GM23338 (cell line): ENCODE results near the gene WDR49. TPM values are rescaled to one million over a fixed set of nuclear protein-coding genes. Genes with fewer than 3 reads are reported as not detected.

Source experiments
- ATAC-seq: fragments of 200-7000 bp; cut with Tn5 transposase; 3 replicates; pipeline ENCODE4 v1.9.1; 2020
- DNase-seq: peaks from one replicate; pipeline ENCODE4 v3.0.0-alpha.2; 2015; ENCODE audit warnings: low spot score
- H2AFZ ChIP-seq: fragments of 200-600 bp; sonication (generic); 2 replicates; pipeline ENCODE4 v1.8.0; 2016; ENCODE audit warnings: antibody characterized with exemption, mild to moderate bottlenecking, moderate library complexity
- H3F3A ChIP-seq: fragments of 200-600 bp; sonication (generic); replicated peaks from 2 replicates; pipeline ENCODE4 v1.8.0; 2017; ENCODE audit warnings: antibody characterized with exemption, mixed run types, low read depth
- H3K27ac ChIP-seq: fragments of 200-600 bp; sonication (generic); 2 replicates; pipeline ENCODE4 v1.6.1; 2016; ENCODE audit warnings: low read depth
- H3K27me3 ChIP-seq: fragments of 200-600 bp; sonication (generic); 2 replicates; pipeline ENCODE4 v1.8.0; 2016; ENCODE audit warnings: mild to moderate bottlenecking, mixed run types, moderate library complexity; ENCODE audit not compliant: insufficient read depth
- H3K36me3 ChIP-seq: fragments of 200-600 bp; sonication (generic); 2 replicates; pipeline ENCODE4 v1.8.0; 2016; ENCODE audit warnings: mild to moderate bottlenecking; ENCODE audit not compliant: insufficient read depth
- H3K4me1 ChIP-seq: fragments of 200-600 bp; sonication (generic); 2 replicates; pipeline ENCODE4 v1.8.0; 2016; ENCODE audit warnings: mild to moderate bottlenecking, moderate library complexity; ENCODE audit not compliant: insufficient read depth
- H3K4me2 ChIP-seq: fragments of 200-600 bp; sonication (generic); 2 replicates; pipeline ENCODE4 v1.7.1; 2017; ENCODE audit warnings: mixed run types
- H3K4me3 ChIP-seq: fragments of 200-600 bp; sonication (generic); 2 replicates; pipeline ENCODE4 v1.6.1; 2016; ENCODE audit warnings: mixed run types
- H3K79me2 ChIP-seq: fragments of 200-600 bp; sonication (generic); replicated peaks from 2 replicates; pipeline ENCODE4 v1.8.0; 2017; ENCODE audit warnings: mild to moderate bottlenecking; ENCODE audit not compliant: insufficient read depth
- H3K9me2 ChIP-seq: fragments of 200-600 bp; sonication (generic); 2 replicates; pipeline ENCODE4 v1.8.0; 2017; ENCODE audit not compliant: insufficient read depth
- H4K20me1 ChIP-seq: fragments of 200-600 bp; sonication (generic); replicated peaks from 2 replicates; pipeline ENCODE4 v1.8.0; 2017; ENCODE audit warnings: mild to moderate bottlenecking; ENCODE audit not compliant: insufficient read depth
- H3K27ac Mint-ChIP-seq: 2 replicates; pipeline ENCODE4 v1.8.0; 2020; ENCODE audit warnings: inconsistent platforms, mild to moderate bottlenecking, moderate library complexity, mixed read lengths
- H3K27me3 Mint-ChIP-seq: 3 replicates; pipeline ENCODE4 v1.8.0; 2022; ENCODE audit warnings: low read depth, mild to moderate bottlenecking, moderate library complexity, mixed read lengths, inconsistent platforms; ENCODE audit not compliant: insufficient read depth, poor library complexity
- H3K36me3 Mint-ChIP-seq: 3 replicates; pipeline ENCODE4 v1.8.0; 2021; ENCODE audit warnings: low read depth, mild to moderate bottlenecking, inconsistent platforms, moderate library complexity, mixed read lengths
- H3K4me1 Mint-ChIP-seq: 3 replicates; pipeline ENCODE4 v1.8.0; 2020; ENCODE audit warnings: mild to moderate bottlenecking, inconsistent platforms, mixed read lengths
- H3K4me3 Mint-ChIP-seq: 3 replicates; pipeline ENCODE4 v1.8.0; 2021; ENCODE audit warnings: moderate library complexity, mild to moderate bottlenecking, inconsistent platforms, mixed read lengths
- H3K9me3 Mint-ChIP-seq: 3 replicates; pipeline ENCODE4 v1.8.0; 2020; ENCODE audit warnings: moderate library complexity, mild to moderate bottlenecking, inconsistent platforms, mixed read lengths
- CTCF ChIP-seq, 2 experiments: fragments of 200-600 bp in 1 of 2; sonication (generic) in 1 of 2; conservative IDR thresholded peaks; 2 replicates each; pipeline versions ENCODE4 v1.5.1 to v1.6.1; 2016 to 2017; ENCODE audit warnings: antibody characterized with exemption in 2 of 2, low read depth in 2 of 2, mild to moderate bottlenecking in 2 of 2, moderate library complexity in 1 of 2
- ETS1 ChIP-seq: IDR thresholded peaks from 2 replicates; pipeline ENCODE4 v1.6.1; 2016; ENCODE audit warnings: antibody characterized with exemption
- EZH2 ChIP-seq: fragments of 200-600 bp; sonication (generic); IDR thresholded peaks from one replicate; pipeline ENCODE4 v1.8.0; 2017; ENCODE audit warnings: antibody characterized with exemption, mild to moderate bottlenecking, low read depth; ENCODE audit not compliant: unreplicated experiment
- EZH2phosphoT487 ChIP-seq: fragments of 200-600 bp; sonication (generic); IDR thresholded peaks from one replicate; pipeline ENCODE4 v1.8.1; 2018; ENCODE audit warnings: antibody characterized with exemption; ENCODE audit not compliant: unreplicated experiment
- NANOG ChIP-seq: IDR thresholded peaks from 2 replicates; pipeline ENCODE4 v1.6.1; 2016; ENCODE audit warnings: antibody characterized with exemption, borderline replicate concordance
- POLR2AphosphoS5 ChIP-seq: IDR thresholded peaks from 2 replicates; pipeline ENCODE4 v1.6.1; 2016; ENCODE audit warnings: antibody characterized with exemption, low read depth
- REST ChIP-seq: IDR thresholded peaks from one replicate; pipeline ENCODE4 v1.6.1; 2018; ENCODE audit warnings: antibody characterized with exemption; ENCODE audit not compliant: unreplicated experiment
- ZNF114 ChIP-seq: fragments of 250-450 bp; sonication (Bioruptor Pico); IDR thresholded peaks from 2 replicates; pipeline ENCODE4 v1.5.0; 2020; ENCODE audit warnings: mild to moderate bottlenecking, moderate library complexity
- ZNF462 ChIP-seq: fragments of 250-450 bp; sonication (Bioruptor Pico); IDR thresholded peaks from 2 replicates; pipeline ENCODE4 v1.5.0; 2020; ENCODE audit warnings: mild to moderate bottlenecking, moderate library complexity
- polyA plus RNA-seq: library from polyadenylated mRNA; unstranded; fragments of >200 nt; fragmentation: Nextera tagmentation; extraction: Ambion mirVana; gene quantifications from 2 replicates; pipeline ENCODE4 v1.2.1, GENCODE V29; 2016
- total RNA-seq: library from RNA; depleted of rRNA; stranded (reverse); fragments of >200 nt; shearing (Covaris generic); gene quantifications from 2 replicates; pipeline ENCODE4 v1.2.3, GENCODE V29; 2014

The WDR49 gene
- total and polyA plus RNA-seq, 2 experiments from 2014 or later: 1.4 to 1.9 TPM

- Mint-ChIP-seq H3K36me3 (no peaks in the 10 kb centered on the region), H3K9me3 (no peaks in the 10 kb centered on the region), H3K4me1 (peaks cover 8% of the 10 kb centered on the region; the same call in 2 of the 3 replicates), H3K4me3 (no peak overlapping the region), H3K27ac (no peak overlapping the region), H3K27me3 (no peaks in the 10 kb centered on the region)
- Histone ChIP-seq H3K79me2 (no peaks in the 10 kb centered on the region), H3F3A (no peaks in the 10 kb centered on the region), H3K4me2 (no peak overlapping the region), H2AFZ (no peak overlapping the region), H3K4me3 (no peak overlapping the region), H3K4me1 (peaks cover 5% of the 10 kb centered on the region; the same call in 1 of the 2 replicates), H3K36me3 (no peaks in the 10 kb centered on the region), H3K9me2 (peaks cover 3% of the 10 kb centered on the region; the same call in 1 of the 2 replicates), H3K27me3 (no peaks in the 10 kb centered on the region), H4K20me1 (no peaks in the 10 kb centered on the region), H3K27ac (no peak overlapping the region; the same call in 1 of the 2 replicates)
- DNase-seq: no peak
- ATAC-seq: no peak
- TF ChIP-seq CTCF (conservative IDR thresholded peaks at IDR 0.05; ENCODE audit: low read depth in 2 of 2) (no peak), NANOG (no peak), ZNF114 (no peak), EZH2 (no peak), POLR2AphosphoS5 (no peak), EZH2phosphoT487 (no peak), ZNF462 (CRISPR knock-in tag) (no peak), ETS1 (no peak), REST (no peak)
These were observed 9.2 kb upstream of the WDR49 start for GRCh38 chr3:167662919-167663400.
